ENCODE results near the gene AGXT.

Gene AGXT

GRCh38 chr2:240852671-240853314 is 15.8 kb upstream of the AGXT start:
- TF ChIP-seq CTCF (IDR thresholded peaks at IDR 0.05; ENCODE audit: low read depth, low read length): no peak
- no peak overlapping the region for H3K4me3 ChIP-seq (ENCODE audit: low read depth, low read length)

DNA sequence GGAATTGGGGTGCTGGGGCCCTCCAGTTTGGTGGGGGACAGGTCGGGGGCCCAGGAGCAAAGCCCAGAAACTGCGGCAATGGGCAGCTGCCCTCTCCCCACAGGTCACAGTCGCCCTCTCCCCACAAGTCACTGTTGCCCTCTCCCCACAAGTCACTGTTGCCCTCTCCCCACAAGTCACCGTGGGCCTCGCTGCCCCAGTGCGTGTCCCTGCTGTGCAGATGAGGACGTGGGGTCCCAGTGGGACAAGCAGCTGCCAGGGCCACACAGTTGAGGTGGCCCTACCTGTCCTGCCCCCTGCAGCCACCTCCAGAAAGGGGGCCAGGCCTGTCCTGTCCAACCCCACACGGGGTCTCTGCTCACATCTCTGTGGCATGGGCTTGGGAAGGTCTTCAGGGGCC is 13.0 kb upstream of the AGXT start:
- TF ChIP-seq CTCF (IDR thresholded peaks at IDR 0.05; ENCODE audit: low read depth, low read length): no peak
- H3K4me3 ChIP-seq (ENCODE audit: low read depth, low read length): no peak overlapping the region

GRCh38 chr2:240856151-240856980 is 12.3 kb upstream of the AGXT start:
- no peak for TF ChIP-seq CTCF (IDR thresholded peaks at IDR 0.05; ENCODE audit: low read depth, low read length)
- H3K4me3 ChIP-seq (ENCODE audit: low read depth, low read length): no peak overlapping the region

DNA sequence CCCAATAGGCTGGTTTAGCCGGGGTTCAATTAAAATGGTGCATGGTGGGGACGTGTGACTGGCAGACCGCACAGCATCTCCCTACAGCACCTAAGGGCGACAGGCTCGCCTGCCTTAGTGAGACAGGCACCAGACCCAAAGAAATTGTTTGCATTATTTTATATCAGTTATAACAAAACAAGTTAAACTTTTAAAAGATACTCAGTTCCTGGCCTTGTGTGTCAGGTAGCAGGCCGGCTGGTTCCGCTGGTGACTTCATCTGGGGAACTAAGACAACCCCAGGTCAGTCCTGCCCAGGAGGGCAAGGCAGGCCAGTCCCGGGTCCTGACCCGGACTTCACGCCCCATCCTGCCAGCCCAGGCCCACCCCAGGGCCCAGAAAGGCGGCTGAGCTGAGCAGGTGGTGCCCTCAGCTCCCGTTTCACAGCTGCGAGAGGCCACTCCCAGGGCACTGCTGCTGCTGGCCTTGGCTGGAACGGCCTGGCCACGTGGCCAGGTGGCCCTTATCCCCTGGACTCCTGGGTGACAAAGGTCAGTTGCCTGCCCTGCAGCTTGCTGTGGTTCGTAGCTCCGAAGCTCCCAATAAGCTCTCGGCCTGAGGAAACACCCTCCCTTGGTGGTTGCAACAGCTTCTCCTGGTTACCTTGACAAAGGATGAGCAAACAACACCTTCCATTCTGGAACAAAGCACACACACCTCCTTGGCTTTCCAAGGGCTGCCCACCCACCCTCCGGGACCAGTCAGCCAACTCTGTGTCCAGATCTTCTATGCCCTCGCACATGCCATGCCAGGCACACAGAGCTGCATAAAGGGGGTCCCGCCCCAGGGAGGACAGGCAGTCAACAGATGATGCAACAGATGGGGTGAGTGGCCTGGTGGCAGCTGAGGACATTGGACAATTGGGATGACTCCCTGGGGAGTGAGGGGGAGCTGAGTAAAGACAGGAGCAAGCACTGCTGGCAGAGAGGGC is 11.3 kb upstream of the AGXT start:
- no peak overlapping the region for H3K4me3 ChIP-seq (ENCODE audit: low read depth, low read length)
- TF ChIP-seq CTCF (IDR thresholded peaks at IDR 0.05; ENCODE audit: low read depth, low read length): no peak

- no peak for TF ChIP-seq CTCF (IDR thresholded peaks at IDR 0.05; ENCODE audit: low read depth, low read length)
- no peak overlapping the region for H3K4me3 ChIP-seq (ENCODE audit: low read depth, low read length)
These were observed 10.3 kb upstream of the AGXT start for GRCh38 chr2:240858321-240858720.

DNA sequence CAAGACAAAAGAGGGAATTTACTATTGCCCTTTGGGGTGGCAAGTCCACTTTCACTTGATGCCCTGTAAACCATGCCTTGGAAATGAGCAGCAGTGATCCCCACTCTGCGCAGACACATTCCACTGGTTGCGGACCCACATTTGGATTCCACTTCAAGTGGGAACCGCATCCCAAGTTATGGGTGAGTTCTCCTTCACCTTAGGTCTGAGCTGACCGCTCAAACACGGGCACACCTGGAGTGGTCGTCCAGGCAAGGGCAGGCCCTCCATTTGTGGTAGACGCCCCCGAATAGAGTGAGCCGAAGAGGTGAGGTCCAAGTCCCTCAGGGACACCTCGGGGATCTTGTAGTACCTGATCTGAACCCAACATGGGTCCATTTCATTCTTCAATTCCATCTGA is 9.8 kb upstream of the AGXT start:
- TF ChIP-seq CTCF (IDR thresholded peaks at IDR 0.05; ENCODE audit: low read depth, low read length): no peak
- no peak overlapping the region for H3K4me3 ChIP-seq (ENCODE audit: low read depth, low read length)
